ENCODE measurements around the gene SLC25A44. TPM values are rescaled to one million over a fixed set of nuclear protein-coding genes. Genes with fewer than 3 reads are reported as not detected.

The SLC25A44 gene
- total RNA-seq, 1 experiment from 2014 or later, result 40.2 TPM

- H3K4me1 Mint-ChIP-seq, result peaks cover 33 to 36% of the 10 kb centered on the region in 2 experiments
- DNase-seq, result no peak
- H4K20me1 ChIP-seq (ENCODE audit: control insufficient read depth, insufficient read depth, insufficient read length), result no peaks in the 10 kb centered on the region
- H3K4ac ChIP-seq (ENCODE audit: low read depth, low read length), result no peak overlapping the region
- H3K27me3 ChIP-seq (ENCODE audit: insufficient read depth, low read length), result no peaks in the 10 kb centered on the region
- no peaks in the 10 kb centered on the region for H3K27me3 Mint-ChIP-seq (ENCODE audit: low read depth)
- H3K27ac Mint-ChIP-seq, result peak overlapping the region in 1 of 3 experiments; percentile 29; a peak in 1 of 7 replicates
- no peak overlapping the region for H3K9ac ChIP-seq (ENCODE audit: extremely low read depth, insufficient read length, low read length)
- no peaks in the 10 kb centered on the region for H3K9me3 Mint-ChIP-seq
- H2AK5ac ChIP-seq (ENCODE audit: insufficient read length, low read length), result no peak overlapping the region
- H3K4me2 ChIP-seq (ENCODE audit: insufficient read depth, insufficient read length, low read length), result no peak overlapping the region
- H3K27ac ChIP-seq (ENCODE audit: insufficient read length, low read depth, low read length), result no peak overlapping the region
- no peaks in the 10 kb centered on the region for H3K9me3 ChIP-seq (ENCODE audit: control insufficient read depth, low read depth, low read length)
- no peak overlapping the region for H2BK20ac ChIP-seq (ENCODE audit: low read depth, low read length, poor library complexity, severe bottlenecking)
- H2BK15ac ChIP-seq (ENCODE audit: low read depth, low read length), result no peak overlapping the region
- no peak for TF ChIP-seq CTCF (conservative IDR thresholded peaks at IDR 0.05)
- H3K4me3 Mint-ChIP-seq, result no peak overlapping the region
- H2BK12ac ChIP-seq (ENCODE audit: insufficient read length, low read depth, low read length), result no peak overlapping the region
- H2BK120ac ChIP-seq (ENCODE audit: low read depth, low read length, poor library complexity, severe bottlenecking), result no peak overlapping the region
- H2BK5ac ChIP-seq (ENCODE audit: insufficient read length, low read length), result no peak overlapping the region
- peaks cover 0 to 15% (median 2%) of the 10 kb centered on the region in 3 experiments; a peak in 5 of 7 replicates for H3K36me3 Mint-ChIP-seq (ENCODE audit: insufficient read depth in 1 of 3, low read depth in 3 of 3)
- H4K5ac ChIP-seq (ENCODE audit: insufficient read length, low read depth, low read length), result no peak overlapping the region
- H3K79me1 ChIP-seq (ENCODE audit: insufficient read depth, low read depth, low read length, poor library complexity, severe bottlenecking), result no peaks in the 10 kb centered on the region
- H4K8ac ChIP-seq (replicated peaks; ENCODE audit: insufficient read length, low read depth, low read length), result no peak overlapping the region
- peaks cover 2% of the 10 kb centered on the region; the same call in 1 of the 2 replicates for H3K4me1 ChIP-seq (ENCODE audit: insufficient read depth, low read length)
- H2AFZ ChIP-seq (ENCODE audit: low read length), result no peak overlapping the region
- no peak overlapping the region for H3T11ph ChIP-seq (ENCODE audit: low read length)
- H3K14ac ChIP-seq (ENCODE audit: insufficient read depth, low read length), result no peak overlapping the region
- no peaks in the 10 kb centered on the region for H3K79me2 ChIP-seq (ENCODE audit: insufficient read depth, low read length)
- no peak overlapping the region for H3K56ac ChIP-seq (ENCODE audit: insufficient read length, low read depth, low read length)
- WGBS (ENCODE audit: extremely low coverage, insufficient read length, low lambda C conversion rate), result no CpG with 5 or more reads among the region's 3 CpGs
- H3K23me2 ChIP-seq (ENCODE audit: insufficient read length, low read depth, low read length, poor library complexity, severe bottlenecking), result peaks cover 5% of the 10 kb centered on the region
- H3K23ac ChIP-seq (ENCODE audit: insufficient read length, low read depth, low read length), result no peak overlapping the region
- H3K18ac ChIP-seq (ENCODE audit: insufficient read length, low read depth, low read length), result no peak overlapping the region
- H4K91ac ChIP-seq (ENCODE audit: insufficient read length, low read depth, low read length), result no peak overlapping the region
Measured at GRCh38 chr1:156157506-156157905, 36.4 kb upstream of the SLC25A44 start.

Data from H9 (cell line).